RKO (cell line): ENCODE measurements around the gene CKAP5.

Experiments
- DNase-seq: peaks from one replicate; pipeline ENCODE4 v3.0.0-alpha.2; 2016; ENCODE audit warnings: low spot score

Gene CKAP5

DNA sequence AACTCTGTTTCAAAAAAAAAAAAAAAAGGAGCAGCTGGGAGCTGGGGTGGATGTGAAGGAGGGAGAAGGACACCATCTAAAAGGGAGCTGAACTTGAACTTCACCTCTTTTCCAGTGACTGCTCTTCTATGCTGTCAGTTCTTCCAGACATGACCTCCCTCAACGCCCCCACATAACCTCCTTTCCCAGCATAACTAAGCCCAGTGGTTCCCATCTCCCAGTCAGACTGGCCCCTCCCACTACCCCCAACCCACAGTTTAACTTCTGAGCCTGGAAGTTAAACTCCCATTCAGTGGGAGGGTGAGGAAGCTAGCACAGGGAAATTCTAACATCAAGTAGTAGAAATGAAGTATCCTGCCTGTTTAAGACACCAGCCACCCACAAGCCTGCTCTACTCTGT lies 147.5 kb downstream of the CKAP5 start:
- DNase-seq: no peak

DNA sequence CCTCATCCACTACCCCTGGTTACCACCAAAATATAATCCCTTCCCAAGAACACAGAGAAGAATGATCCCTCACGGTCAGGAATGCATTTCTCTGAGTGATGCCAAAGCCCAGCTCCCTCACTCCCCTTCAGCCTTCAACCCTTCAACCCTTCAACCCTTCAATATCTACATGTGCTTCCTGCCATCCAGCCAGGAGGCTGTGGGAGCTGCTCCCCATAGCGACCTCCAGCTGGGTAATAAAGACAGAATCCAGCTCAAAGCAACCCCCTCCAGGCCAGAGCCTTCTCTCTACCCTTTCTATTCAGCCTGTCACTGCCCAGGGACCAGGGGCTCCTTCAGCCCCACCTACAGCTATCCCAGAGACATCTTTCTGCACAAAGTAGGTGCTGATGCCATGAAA lies 148.4 kb downstream of the CKAP5 start:
- no peak for DNase-seq

DNA sequence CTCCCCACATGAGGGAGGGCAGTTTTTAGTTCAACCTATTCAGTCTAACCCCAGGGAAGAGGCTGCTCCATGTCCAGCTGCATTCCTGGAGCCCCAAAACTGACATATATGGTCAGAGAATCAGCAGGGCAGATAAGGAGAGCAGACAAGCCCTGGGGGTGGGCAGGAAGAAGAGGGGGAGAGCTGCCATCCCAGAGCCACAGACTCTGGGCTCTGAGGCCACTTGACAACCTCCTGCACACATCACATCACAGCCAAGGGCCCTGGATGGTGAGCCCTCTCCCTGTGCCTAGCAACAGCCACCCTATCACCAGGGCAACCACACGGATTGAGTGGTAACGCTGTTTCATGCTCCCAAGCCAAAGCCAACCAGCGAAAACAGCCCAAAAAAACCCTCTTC lies 148.8 kb downstream of the CKAP5 start:
- DNase-seq: no peak

DNA sequence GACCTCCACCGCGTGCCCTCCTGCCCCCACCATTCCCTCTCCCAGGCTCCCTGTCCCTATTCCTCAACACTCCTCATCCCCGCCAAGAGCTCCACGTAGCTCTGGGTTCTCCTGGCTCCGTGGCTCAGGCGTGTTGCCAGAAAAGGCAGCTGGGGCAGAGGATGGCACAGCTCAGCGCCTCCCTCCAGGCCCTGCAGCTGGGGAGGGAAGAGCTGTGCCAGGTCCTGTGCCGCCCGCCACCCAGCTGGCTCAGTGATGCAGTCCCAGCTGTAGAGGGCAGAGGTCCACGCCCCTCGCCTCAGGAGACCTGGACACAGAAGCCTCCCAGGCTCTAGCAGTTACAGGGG lies 149.9 kb downstream of the CKAP5 start:
- DNase-seq: no peak

DNA sequence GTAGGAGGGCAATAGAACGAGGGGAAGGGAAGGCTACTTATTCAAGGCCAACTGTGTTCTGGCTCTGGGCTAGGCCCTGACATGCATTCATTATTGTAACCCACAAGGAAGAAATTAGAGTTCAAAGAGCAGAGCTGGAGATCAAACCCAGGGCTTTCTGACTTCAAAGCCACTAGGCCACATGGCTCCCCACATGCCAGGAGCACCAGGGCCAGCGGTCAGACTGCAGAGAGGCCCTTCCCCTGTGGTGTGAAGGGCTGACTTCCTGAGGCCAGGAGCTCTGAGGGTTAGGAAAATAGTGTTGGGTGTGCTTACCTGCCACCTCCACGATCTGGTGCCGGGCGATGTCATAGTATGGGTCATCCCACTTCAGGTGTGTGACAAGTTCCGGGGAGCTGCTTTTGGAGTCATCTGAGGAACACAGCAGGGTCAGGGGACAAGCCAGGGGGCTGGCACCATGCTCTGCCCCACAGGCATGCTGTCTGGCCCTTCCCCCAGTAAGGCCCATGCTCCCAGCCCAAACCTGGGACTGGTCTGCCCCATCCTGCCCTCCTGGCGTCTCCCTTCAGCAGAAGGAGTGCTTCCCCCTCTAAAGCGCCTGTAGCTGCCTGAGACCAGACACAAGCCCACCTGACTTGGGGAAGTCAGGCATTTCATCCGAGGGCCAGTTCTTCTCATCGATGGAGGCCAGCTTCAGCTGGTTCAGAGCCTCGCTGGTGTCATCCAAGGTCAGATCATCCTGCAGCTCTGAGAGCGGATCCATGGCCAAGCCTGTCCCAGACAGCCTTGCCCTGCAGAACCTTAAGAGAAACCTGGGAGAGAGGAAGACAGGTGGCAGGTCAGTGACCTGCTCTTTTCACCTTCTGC lies 150.5 kb downstream of the CKAP5 start:
- DNase-seq: no peak

DNA sequence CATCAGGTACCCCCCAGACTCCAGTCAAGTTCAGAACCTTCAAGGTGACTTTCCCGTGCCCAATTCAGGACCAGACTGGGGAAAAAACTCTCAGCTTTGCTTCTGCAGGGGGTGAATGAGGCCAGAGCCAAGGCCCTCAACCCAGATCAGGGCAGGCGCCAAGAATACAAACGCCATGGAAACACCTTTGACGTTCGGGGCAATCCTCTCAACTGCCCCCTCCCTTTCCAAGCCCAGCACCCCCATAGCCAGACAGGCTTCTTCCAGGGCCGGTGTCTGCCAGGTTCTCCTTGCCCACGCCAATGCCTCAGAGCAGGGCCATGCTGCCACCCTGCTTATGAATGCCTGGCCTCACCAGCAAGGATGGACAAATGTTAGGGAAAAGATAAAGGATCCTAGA lies 151.5 kb downstream of the CKAP5 start:
- no peak for DNase-seq

DNA sequence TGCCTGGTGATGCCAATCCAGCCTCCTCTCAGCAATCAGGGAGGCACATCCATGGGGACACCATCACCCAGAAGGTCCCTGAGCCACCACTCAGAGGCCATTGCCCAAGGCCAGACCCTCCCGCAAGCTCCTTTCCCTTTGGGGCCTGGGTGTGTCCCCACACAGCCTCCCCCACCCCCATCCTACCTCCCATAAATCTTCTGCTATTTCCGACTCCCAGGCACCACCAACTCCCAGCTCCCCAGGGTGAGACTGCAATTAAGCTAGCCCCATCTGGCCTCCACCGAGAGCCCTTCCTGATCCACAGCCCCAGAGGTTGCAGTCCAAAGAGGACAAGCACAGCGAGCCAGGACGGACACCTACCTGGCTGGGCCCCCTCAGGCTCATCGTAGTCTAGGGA lies 152.0 kb downstream of the CKAP5 start:
- DNase-seq: no peak

DNA sequence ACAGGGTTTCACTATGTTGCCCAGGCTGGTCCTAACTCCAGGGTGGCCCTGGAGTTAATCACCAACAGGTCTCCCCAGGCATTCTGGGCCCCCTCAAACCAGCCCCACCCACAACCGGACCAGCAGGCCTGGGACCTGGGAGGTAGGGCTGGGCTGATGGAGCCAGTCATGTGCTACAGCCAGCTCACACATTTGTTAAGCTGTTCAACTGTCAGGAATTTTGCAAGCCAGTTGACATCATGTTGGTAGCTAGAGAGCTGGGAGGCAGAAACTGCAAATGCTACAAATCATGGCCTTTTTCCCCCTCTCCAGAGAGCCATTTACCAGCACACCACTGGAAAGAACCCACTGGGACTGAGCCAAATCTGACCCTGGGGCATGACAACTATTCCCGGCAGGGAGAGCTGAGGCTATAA lies 152.5 kb downstream of the CKAP5 start:
- DNase-seq: no peak
